Right atrium auricular region (tissue), 2 donors: Measurements from ENCODE around the gene THOC6. TPM values are rescaled to one million over a fixed set of nuclear protein-coding genes. Genes with fewer than 3 reads are reported as not detected.

Experiments
- DNase-seq: peaks from one replicate; pipeline ENCODE4 v3.0.0-alpha.2; 2019; ENCODE audit warnings: low spot score
- H3K27ac ChIP-seq, 2 donors: fragments of 200-600 bp; sonication (generic); 1 replicate in 1 of 2; 2 replicates in 1 of 2; pipeline ENCODE4 v1.5.1; 2016 to 2019
- H3K27me3 ChIP-seq, 2 donors: fragments of 200-600 bp; sonication (generic); one replicate each; pipeline versions ENCODE4 v1.5.1 to v1.6.0; 2017 to 2019
- H3K36me3 ChIP-seq: fragments of 200-600 bp; sonication (generic); one replicate; pipeline ENCODE4 v1.5.1; 2016
- H3K4me1 ChIP-seq, 2 donors: fragments of 200-600 bp; sonication (generic); one replicate each; pipeline versions ENCODE4 v1.5.1 to v1.6.0; 2017 to 2019
- H3K4me3 ChIP-seq, 2 donors: fragments of 200-600 bp; sonication (generic); 1 replicate in 1 of 2; 2 replicates in 1 of 2; pipeline ENCODE4 v1.5.1; 2017 to 2019; ENCODE audit warnings: mild to moderate bottlenecking in 1 of 2, moderate library complexity in 1 of 2
- H3K9me3 ChIP-seq, 2 donors: fragments of 200-600 bp; sonication (generic); one replicate each; pipeline ENCODE4 v1.5.1; 2019
- total RNA-seq, 2 donors: library from RNA; depleted of rRNA; stranded (reverse); fragments of >200 nt; gene quantifications; one replicate each; pipeline ENCODE4 v1.1.0, GENCODE V29; 2016
- TF ChIP-seq, protein P1 (sequence below), 2 donors: fragments of 200-600 bp; sonication (generic); IDR thresholded peaks; one replicate each; pipeline ENCODE4 v1.5.1; 2019; ENCODE audit warnings: antibody characterized with exemption in 2 of 2

Gene THOC6
- total RNA-seq, 2 donors from 2014 or later: 7.4 to 12.6 TPM

DNA sequence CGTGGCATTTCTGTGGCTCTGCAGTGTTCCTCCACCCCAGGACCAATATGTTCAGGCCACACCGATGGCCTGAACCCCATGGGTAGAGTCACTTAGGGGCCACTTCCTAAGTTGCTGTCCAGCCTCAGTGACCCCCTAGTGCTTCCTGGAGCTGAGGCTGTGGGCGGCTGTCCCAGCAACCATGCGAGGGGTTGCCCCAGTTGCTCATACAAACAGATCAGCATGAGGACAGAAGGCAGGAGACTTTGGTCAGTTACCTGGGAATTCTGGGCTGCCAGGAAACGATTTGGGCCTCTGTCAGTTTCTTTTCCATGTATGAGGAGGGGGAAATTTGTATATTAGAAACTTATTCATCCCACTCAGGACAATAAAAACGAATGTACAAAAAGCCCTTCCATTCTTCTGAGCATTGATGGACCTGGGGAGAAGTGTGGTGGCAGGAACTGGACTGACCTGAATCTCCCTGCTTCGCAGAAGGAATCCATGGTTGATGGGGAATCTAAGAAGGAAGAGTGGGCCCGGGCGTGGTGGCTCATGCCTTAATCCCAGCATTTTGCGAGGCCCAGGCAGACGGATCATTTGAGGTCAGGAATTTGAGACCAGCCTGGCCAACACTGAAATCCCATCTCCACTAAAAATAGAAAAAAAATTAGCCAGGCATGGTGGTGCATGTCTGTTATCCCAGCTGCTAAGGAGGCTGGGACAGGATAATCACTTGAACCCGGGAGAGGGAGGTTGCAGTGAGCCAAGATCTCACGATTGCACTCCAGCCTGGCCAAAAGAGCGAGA lies 36.7 kb downstream of the THOC6 start:
- no peaks in the 10 kb centered on the region for H3K9me3 ChIP-seq
- peaks cover 0 to 28% of the 10 kb centered on the region in 2 donors for H3K4me1 ChIP-seq
- H3K36me3 ChIP-seq: no peaks in the 10 kb centered on the region
- H3K4me3 ChIP-seq: no peak overlapping the region
- TF ChIP-seq, protein P1, sequence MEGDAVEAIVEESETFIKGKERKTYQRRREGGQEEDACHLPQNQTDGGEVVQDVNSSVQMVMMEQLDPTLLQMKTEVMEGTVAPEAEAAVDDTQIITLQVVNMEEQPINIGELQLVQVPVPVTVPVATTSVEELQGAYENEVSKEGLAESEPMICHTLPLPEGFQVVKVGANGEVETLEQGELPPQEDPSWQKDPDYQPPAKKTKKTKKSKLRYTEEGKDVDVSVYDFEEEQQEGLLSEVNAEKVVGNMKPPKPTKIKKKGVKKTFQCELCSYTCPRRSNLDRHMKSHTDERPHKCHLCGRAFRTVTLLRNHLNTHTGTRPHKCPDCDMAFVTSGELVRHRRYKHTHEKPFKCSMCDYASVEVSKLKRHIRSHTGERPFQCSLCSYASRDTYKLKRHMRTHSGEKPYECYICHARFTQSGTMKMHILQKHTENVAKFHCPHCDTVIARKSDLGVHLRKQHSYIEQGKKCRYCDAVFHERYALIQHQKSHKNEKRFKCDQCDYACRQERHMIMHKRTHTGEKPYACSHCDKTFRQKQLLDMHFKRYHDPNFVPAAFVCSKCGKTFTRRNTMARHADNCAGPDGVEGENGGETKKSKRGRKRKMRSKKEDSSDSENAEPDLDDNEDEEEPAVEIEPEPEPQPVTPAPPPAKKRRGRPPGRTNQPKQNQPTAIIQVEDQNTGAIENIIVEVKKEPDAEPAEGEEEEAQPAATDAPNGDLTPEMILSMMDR (IDR thresholded peaks at IDR 0.05): no peak
- H3K27ac ChIP-seq: no peak overlapping the region
- no peaks in the 10 kb centered on the region for H3K27me3 ChIP-seq
- DNase-seq: no peak

DNA sequence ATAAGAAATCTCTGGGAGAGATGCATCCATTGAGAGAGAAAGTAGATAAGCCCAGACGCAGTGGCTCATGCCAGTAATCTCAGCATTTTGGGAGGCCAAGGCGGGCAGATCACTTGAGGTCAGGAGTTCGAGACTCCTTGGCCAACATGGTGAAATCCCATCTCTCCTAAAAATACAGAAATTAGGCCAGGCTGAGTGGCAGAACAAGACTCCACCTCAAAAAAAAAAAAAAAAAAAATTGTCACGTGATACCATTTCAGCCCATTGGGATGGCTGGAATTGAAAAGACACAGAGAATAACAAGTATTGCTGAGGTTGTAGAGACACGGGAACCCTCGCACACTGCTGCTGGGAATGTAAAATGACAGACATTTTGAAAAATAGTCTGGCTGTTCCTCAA lies 38.7 kb downstream of the THOC6 start:
- Histone ChIP-seq H3K4me3 (no peak overlapping the region), H3K27me3 (no peaks in the 10 kb centered on the region), H3K9me3 (no peaks in the 10 kb centered on the region), H3K36me3 (no peaks in the 10 kb centered on the region), H3K27ac (no peak overlapping the region), H3K4me1 (peaks cover 0 to 41% of the 10 kb centered on the region in 2 donors)
- TF ChIP-seq, protein P1 (IDR thresholded peaks at IDR 0.05): no peak
- no peak for DNase-seq

GRCh38 chr16:3063625-3064386 lies 40.0 kb downstream of the THOC6 start:
- no peak overlapping the region for H3K27ac ChIP-seq
- no peaks in the 10 kb centered on the region for H3K9me3 ChIP-seq
- peaks cover 0 to 36% of the 10 kb centered on the region in 2 donors for H3K4me1 ChIP-seq
- no peaks in the 10 kb centered on the region for H3K27me3 ChIP-seq
- H3K36me3 ChIP-seq: no peaks in the 10 kb centered on the region
- no peak for DNase-seq
- H3K4me3 ChIP-seq: no peak overlapping the region
- TF ChIP-seq, protein P1 (IDR thresholded peaks at IDR 0.05): no peak

GRCh38 chr16:3065069-3065741 lies 41.4 kb downstream of the THOC6 start, which contains the start of gene IL32:
Gene IL32, plus strand, starts transcription at chr16:3065640. Its CDS starts 172 bp downstream, at chr16:3065812.
- peak; percentile 92 for DNase-seq
- no peaks in the 10 kb centered on the region for H3K27me3 ChIP-seq
- peak within 1 kb of the TSS; percentile 68 to 83 for H3K27ac ChIP-seq
- no peaks in the 10 kb centered on the region for H3K36me3 ChIP-seq
- H3K9me3 ChIP-seq: no peaks in the 10 kb centered on the region
- peaks cover 0 to 26% of the 10 kb centered on the region in 2 donors for H3K4me1 ChIP-seq
- peak within 1 kb of the TSS; percentile 43 to 47 for H3K4me3 ChIP-seq
- TF ChIP-seq, protein P1 (IDR thresholded peaks at IDR 0.05): no peak

GRCh38 chr16:3065742-3066439 lies 42.1 kb downstream of the THOC6 start:
- peak overlapping the region; percentile 43 to 47 for H3K4me3 ChIP-seq
- H3K27ac ChIP-seq: peak overlapping the region; percentile 68 to 83
- H3K9me3 ChIP-seq: no peaks in the 10 kb centered on the region
- no peaks in the 10 kb centered on the region for H3K27me3 ChIP-seq
- no peaks in the 10 kb centered on the region for H3K36me3 ChIP-seq
- TF ChIP-seq, protein P1 (IDR thresholded peaks at IDR 0.05): no peak
- peaks cover 0 to 24% of the 10 kb centered on the region in 2 donors for H3K4me1 ChIP-seq
- DNase-seq: no peak
